SK-N-MC (cell line): ENCODE data around the gene FOSL2.

Experiments
- EZH2 ChIP-seq: fragments of 200-600 bp; sonication (generic); IDR thresholded peaks from one replicate; pipeline ENCODE4 v1.6.1; 2017; ENCODE audit warnings: antibody characterized with exemption
- POLR2AphosphoS5 ChIP-seq: IDR thresholded peaks from 2 replicates; pipeline ENCODE4 v1.6.1; 2012; ENCODE audit warnings: mild to moderate bottlenecking, low read depth, low read length, borderline replicate concordance

- TF ChIP-seq EZH2 (no peak), POLR2AphosphoS5 (no peak)
Measured at GRCh38 chr2:28435814-28436351, 43.2 kb downstream of the FOSL2 start.
